ENCODE data around the gene IL17RD. TPM values are rescaled to one million over a fixed set of nuclear protein-coding genes. Genes with fewer than 3 reads are reported as not detected.

IL17RD gene
- total RNA-seq, 1 donor from 2014 or later = 3.4 TPM

DNA sequence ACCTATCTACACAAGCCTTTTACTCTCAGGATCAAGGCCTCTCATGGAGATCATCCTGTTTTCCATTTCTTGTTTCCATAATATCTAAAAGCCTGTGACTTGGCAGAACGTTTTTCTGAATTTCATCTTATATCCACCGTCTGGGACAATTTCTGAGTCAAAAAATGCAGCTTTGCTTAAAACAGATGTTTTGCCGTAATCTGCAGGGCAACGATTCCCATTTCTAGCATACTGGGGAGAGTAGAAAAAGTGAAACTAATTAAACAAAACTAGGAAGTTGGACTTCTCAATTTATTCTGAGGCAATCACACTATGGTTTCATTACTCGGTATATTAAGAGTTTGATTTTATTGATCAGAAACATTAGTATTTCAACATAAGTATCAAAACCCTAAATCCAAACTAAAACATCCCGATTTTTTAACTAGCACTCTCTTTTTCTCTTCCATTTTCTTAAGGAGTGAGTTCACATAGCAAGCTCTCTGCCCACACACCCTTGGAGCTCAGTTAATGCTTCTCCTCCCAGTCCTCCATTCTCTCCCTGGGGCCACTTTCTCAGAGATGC lies 71.1 kb downstream of the IL17RD start:
- no peak overlapping the region for H3K27ac ChIP-seq
- peaks cover 0 to 26% of the 10 kb centered on the region in 2 donors for H3K36me3 ChIP-seq
- DNase-seq (ENCODE audit: low spot score in 2 of 2) = no peak
- H3K9me3 ChIP-seq = no peaks in the 10 kb centered on the region
- TF ChIP-seq, protein P1, sequence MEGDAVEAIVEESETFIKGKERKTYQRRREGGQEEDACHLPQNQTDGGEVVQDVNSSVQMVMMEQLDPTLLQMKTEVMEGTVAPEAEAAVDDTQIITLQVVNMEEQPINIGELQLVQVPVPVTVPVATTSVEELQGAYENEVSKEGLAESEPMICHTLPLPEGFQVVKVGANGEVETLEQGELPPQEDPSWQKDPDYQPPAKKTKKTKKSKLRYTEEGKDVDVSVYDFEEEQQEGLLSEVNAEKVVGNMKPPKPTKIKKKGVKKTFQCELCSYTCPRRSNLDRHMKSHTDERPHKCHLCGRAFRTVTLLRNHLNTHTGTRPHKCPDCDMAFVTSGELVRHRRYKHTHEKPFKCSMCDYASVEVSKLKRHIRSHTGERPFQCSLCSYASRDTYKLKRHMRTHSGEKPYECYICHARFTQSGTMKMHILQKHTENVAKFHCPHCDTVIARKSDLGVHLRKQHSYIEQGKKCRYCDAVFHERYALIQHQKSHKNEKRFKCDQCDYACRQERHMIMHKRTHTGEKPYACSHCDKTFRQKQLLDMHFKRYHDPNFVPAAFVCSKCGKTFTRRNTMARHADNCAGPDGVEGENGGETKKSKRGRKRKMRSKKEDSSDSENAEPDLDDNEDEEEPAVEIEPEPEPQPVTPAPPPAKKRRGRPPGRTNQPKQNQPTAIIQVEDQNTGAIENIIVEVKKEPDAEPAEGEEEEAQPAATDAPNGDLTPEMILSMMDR (IDR thresholded peaks at IDR 0.05) = no peak
- H3K4me3 ChIP-seq = no peak overlapping the region
- no peaks in the 10 kb centered on the region for H3K27me3 ChIP-seq
- intact Hi-C loops (cut with DNase I) = no loop called here
- H3K4me1 ChIP-seq = no peaks in the 10 kb centered on the region

DNA sequence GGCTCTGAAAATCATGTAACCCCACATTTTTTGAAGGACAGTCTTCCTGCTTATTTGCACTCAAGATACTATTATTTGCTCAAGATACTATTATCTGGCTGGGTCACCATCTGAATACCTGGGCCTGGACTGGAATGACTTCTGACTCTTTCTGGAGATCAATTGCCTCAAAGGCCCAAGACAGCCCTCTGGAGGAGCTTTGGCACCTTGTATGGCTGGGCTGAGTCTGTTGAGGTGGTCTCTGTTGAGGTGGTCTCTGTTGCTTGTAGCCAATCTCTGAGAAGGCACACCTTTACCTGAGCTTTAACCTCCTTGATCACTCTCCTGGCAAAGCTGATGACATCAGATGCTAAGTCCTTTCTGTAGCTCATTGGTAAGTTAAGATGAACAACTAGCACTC lies 71.7 kb downstream of the IL17RD start:
- DNase-seq (ENCODE audit: low spot score in 2 of 2) = no peak
- Histone ChIP-seq H3K27ac (no peak overlapping the region), H3K4me1 (no peaks in the 10 kb centered on the region), H3K36me3 (peaks cover 0 to 26% of the 10 kb centered on the region in 2 donors), H3K27me3 (no peaks in the 10 kb centered on the region), H3K4me3 (no peak overlapping the region), H3K9me3 (no peaks in the 10 kb centered on the region)
- TF ChIP-seq, protein P1 (IDR thresholded peaks at IDR 0.05) = no peak
- intact Hi-C loops (cut with DNase I) = no loop called here

DNA sequence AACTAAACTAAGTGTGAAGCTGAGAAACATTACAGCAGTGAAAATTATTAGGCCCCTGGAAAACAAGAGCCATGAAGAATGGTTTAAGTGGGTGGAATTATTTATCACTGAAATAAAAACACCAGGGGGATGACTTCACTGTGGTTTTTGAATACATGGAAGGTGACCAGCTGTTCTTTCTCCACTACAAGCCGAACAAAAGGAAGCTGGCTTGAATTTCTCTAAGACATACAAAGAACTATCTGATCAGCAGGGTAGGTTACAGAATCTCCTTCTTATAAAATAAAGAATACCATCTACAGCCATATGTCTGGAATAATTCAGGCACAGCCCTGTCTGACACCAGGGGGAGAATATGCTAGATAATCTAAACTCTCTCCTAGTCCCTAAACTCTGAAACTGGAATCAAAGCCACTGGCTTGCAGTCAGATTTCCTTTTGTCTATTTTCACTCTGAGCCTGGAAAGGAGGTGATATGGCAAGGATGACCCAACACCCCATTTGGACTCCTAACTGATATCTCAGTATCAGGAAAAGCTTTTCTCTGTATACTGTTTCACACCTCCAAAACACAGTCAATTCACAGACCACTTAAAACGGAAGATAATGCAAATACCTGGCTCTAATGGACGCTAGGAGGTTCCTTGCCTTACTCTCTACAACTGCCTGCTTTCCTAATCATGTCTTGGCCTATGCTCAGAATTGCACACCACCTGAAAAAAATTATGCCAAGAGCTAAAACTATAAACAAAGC lies 73.5 kb downstream of the IL17RD start:
- Histone ChIP-seq H3K9me3 (no peaks in the 10 kb centered on the region), H3K27me3 (no peaks in the 10 kb centered on the region), H3K27ac (no peak overlapping the region), H3K4me3 (no peak overlapping the region), H3K4me1 (no peaks in the 10 kb centered on the region), H3K36me3 (peaks cover 0 to 10% of the 10 kb centered on the region in 2 donors)
- DNase-seq (ENCODE audit: low spot score in 2 of 2) = no peak
- intact Hi-C loops (cut with DNase I) = no loop called here
- TF ChIP-seq, protein P1 (IDR thresholded peaks at IDR 0.05) = no peak

DNA sequence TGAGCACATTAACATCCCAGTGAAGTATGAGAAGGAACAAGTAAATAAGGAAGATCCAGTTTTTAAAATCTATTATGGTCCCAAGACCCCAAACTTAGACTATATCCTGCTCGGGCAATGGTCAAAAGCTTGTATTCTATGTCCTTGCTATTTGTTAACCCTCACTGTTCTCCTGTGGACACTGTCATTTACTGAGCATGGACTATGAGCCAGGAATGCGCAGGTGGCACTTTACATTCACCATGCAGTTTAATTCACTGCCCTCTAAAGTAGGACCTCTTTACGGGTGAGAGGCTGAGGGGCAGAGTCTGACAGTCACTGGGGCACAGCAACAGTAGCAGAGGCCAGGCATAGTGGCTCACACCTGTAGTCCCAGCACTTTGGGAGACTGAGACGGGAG lies 76.1 kb downstream of the IL17RD start:
- Histone ChIP-seq H3K4me1 (no peaks in the 10 kb centered on the region), H3K9me3 (no peaks in the 10 kb centered on the region), H3K36me3 (no peaks in the 10 kb centered on the region), H3K27ac (no peak overlapping the region), H3K4me3 (no peak overlapping the region), H3K27me3 (no peaks in the 10 kb centered on the region)
- intact Hi-C loops (cut with DNase I) = loop anchor here (10.0 kb wide), 1 partner anchor 384 kb away; no protein-coding TSS in a partner anchor
- TF ChIP-seq, protein P1 (IDR thresholded peaks at IDR 0.05) = no peak
- DNase-seq (ENCODE audit: low spot score in 2 of 2) = no peak

DNA sequence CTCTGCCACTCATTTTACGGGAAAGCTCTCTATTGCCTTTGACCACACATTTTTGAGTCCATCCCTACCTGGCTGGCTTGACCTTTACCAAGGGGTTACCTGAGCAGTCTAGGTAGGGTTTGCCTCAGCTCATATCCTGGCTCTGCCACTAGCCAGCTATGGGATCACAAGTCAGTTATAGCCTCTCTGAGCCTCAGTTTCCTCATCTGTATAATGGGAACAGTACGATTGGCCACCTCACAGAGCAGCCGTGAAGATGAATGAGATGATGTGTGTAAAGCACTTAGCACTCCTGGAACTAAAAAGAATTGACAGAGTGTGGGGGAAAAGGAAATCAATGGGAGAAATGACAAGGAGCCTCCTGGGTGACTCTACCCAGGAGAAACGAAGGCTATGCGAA lies 76.7 kb downstream of the IL17RD start:
- no peak overlapping the region for H3K27ac ChIP-seq
- TF ChIP-seq, protein P1 (IDR thresholded peaks at IDR 0.05) = no peak
- H3K9me3 ChIP-seq = no peaks in the 10 kb centered on the region
- no peak overlapping the region for H3K4me3 ChIP-seq
- no peak for DNase-seq (ENCODE audit: low spot score in 2 of 2)
- no peaks in the 10 kb centered on the region for H3K36me3 ChIP-seq
- intact Hi-C loops (cut with DNase I) = loop anchor here (10.0 kb wide), 1 partner anchor 384 kb away; no protein-coding TSS in a partner anchor
- no peaks in the 10 kb centered on the region for H3K27me3 ChIP-seq
- H3K4me1 ChIP-seq = no peaks in the 10 kb centered on the region

All from ascending aorta (tissue), 2 donors.